Measurements from ENCODE around the gene OPTC. TPM values are rescaled to one million over a fixed set of nuclear protein-coding genes. Genes with fewer than 3 reads are reported as not detected.
"Not testable (repeated sequence)": the region's sequence is repeated elsewhere in the genome, so short reads cannot be mapped to it uniquely, and the experiment has no call there.

The OPTC gene
- total RNA-seq: not detected
- not detected for polyA plus RNA-seq
- long read RNA-seq, donor 1: 0 reads
- long read RNA-seq, donor 2: 0 reads

- no peak for DNase-seq
- WGBS, 5 donors: 79 to 93% (median 90%) methylated on average over 5 of the region's 5 CpGs
- Histone ChIP-seq H3K27ac (no peak within 1 kb of the TSS), H3K4me3 (no peak within 1 kb of the TSS), H3K27me3 (replicated peaks in 1 of 7) (peaks cover 0 to 54% (median 0%) of the 10 kb centered on the region in 7 donors), H3K9me3 (no peaks in the 10 kb centered on the region), H3K4me1 (peaks cover 0 to 13% (median under 1%) of the 10 kb centered on the region in 6 donors), H3K36me3 (no peaks in the 10 kb centered on the region)
- TF ChIP-seq CTCF (IDR thresholded peaks at IDR 0.05 in 8 of 11, conservative IDR thresholded peaks at IDR 0.05 in 3 of 11): no peak
- no peak for TF ChIP-seq POLR2AphosphoS5 (IDR thresholded peaks at IDR 0.05)
- no peak for TF ChIP-seq POLR2A (IDR thresholded peaks at IDR 0.05)
- intact Hi-C loops (cut with DNase I; ENCODE audit: low total_unique reads): no loop called here
Observed at GRCh38 chr1:203493901-203494300, at the start of gene OPTC. Gene OPTC (plus strand): TSS chr1:203494153. CDS start chr1:203496006, 1,853 bp downstream.

- DNase-seq: no peak
- peaks cover 0 to 24% (median 0%) of the 10 kb centered on the region in 7 donors for H3K27me3 ChIP-seq (replicated peaks in 1 of 7)
- no peak overlapping the region for H3K27ac ChIP-seq
- H3K9me3 ChIP-seq: peaks cover 0 to 11% (median 5%) of the 10 kb centered on the region in 8 donors
- no peaks in the 10 kb centered on the region for H3K36me3 ChIP-seq
- H3K4me3 ChIP-seq: no peak overlapping the region
- TF ChIP-seq CTCF (IDR thresholded peaks at IDR 0.05 in 8 of 11, conservative IDR thresholded peaks at IDR 0.05 in 3 of 11) (no peak), POLR2A (IDR thresholded peaks at IDR 0.05) (no peak), POLR2AphosphoS5 (IDR thresholded peaks at IDR 0.05) (no peak)
- peaks cover 0 to 13% (median under 1%) of the 10 kb centered on the region in 6 donors for H3K4me1 ChIP-seq
- 92 to 100% (median 93%) methylated on average over 1 of the region's 1 CpG for WGBS, 5 donors
- intact Hi-C loops (cut with DNase I; ENCODE audit: low total_unique reads): no loop called here
Observed at GRCh38 chr1:203444171-203444576, 49.8 kb upstream of the OPTC start.

GRCh38 chr1:203447151-203447550 lies 46.8 kb upstream of the OPTC start:
- Histone ChIP-seq H3K27ac (peak overlapping the region in 3 of 8 donors; percentile 21 to 68 (median 58)), H3K9me3 (peaks cover 0 to 11% (median 5%) of the 10 kb centered on the region in 8 donors), H3K36me3 (no peaks in the 10 kb centered on the region), H3K27me3 (replicated peaks in 1 of 7) (peaks cover 0 to 31% (median 0%) of the 10 kb centered on the region in 7 donors), H3K4me1 (peaks cover 0 to 16% (median 5%) of the 10 kb centered on the region in 6 donors), H3K4me3 (no peak overlapping the region)
- no peak for DNase-seq
- intact Hi-C loops (cut with DNase I; ENCODE audit: low total_unique reads): no loop called here
- no peak for TF ChIP-seq POLR2AphosphoS5 (IDR thresholded peaks at IDR 0.05)
- no peak for TF ChIP-seq CTCF (IDR thresholded peaks at IDR 0.05 in 8 of 11, conservative IDR thresholded peaks at IDR 0.05 in 3 of 11)
- no peak for TF ChIP-seq POLR2A (IDR thresholded peaks at IDR 0.05)
- 41 to 53% (median 44%) methylated on average over 2 of the region's 2 CpGs for WGBS, 5 donors

- Histone ChIP-seq H3K4me1 (peaks cover 0 to 20% (median 5%) of the 10 kb centered on the region in 6 donors), H3K27me3 (replicated peaks in 1 of 7) (peaks cover 0 to 31% (median 0%) of the 10 kb centered on the region in 7 donors), H3K9me3 (peaks cover 0 to 11% (median 5%) of the 10 kb centered on the region in 8 donors), H3K27ac (peak overlapping the region in 3 of 8 donors; percentile 43 to 68 (median 58))
- H3K36me3 ChIP-seq; H3K4me3 ChIP-seq; DNase-seq; intact Hi-C loops (cut with DNase I; ENCODE audit: low total_unique reads): not testable (repeated sequence)
- WGBS, 5 donors: 80 to 93% (median 89%) methylated on average over 1 of the region's 1 CpG
Observed at GRCh38 chr1:203447598-203447997, 46.4 kb upstream of the OPTC start.
